ENCODE measurements around the gene SLC38A3.
"Not testable (repeated sequence)": the region's sequence is repeated elsewhere in the genome, so short reads cannot be mapped to it uniquely, and the experiment has no call there.

The SLC38A3 gene

DNA sequence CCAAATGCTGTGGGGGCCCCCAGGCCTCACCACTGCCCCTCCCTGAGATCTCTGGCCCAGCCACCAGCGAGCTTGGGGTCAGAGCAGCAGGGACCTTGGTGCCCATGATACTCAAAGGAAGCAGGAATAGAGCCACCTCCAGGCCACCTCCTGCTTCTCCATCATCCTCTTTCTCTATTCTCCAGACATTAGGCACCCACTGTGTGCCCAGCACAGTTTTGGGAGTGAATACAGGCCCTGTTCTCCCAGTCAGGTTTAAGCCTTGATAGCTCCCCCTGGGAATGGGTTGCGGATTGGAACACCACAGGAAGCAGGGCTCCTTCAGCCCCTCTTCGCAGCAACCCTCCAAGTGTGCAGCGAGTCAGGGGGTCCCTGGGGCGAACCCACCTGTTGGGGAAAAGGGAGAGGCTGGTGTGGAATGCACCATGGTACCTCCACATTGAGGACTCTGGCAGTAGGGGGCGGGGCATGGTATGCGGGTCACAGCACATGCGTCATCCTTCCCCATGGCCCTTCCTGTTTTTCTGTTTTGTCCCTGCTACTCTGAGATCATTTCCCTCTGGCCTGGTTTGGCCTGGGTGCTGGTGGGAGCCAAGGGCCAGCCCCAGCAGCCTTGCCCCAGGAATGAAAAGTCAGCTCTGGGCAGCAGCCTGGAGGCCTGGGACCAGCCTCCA lies 49.6 kb downstream of the SLC38A3 start:
- DNase-seq (ENCODE audit: low read depth): no peak

DNA sequence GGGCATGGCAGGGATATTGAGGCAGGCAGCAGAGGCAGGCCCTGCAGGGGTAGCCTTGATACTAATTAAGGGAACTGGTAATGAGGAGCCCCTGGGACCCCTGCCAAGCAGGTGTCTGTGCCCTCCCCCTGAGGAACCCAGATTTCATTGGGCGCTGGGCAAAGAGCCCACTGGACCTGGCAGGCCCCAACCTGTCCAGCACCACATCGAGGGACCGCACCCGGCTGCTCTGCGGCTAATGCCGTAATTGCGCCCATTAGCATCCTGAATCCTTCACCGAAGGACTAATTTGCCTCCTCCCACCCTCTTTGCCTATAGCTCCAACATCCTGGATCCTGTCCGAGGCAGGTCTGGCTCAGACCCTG lies 50.2 kb downstream of the SLC38A3 start:
- no peak for DNase-seq (ENCODE audit: low read depth)

DNA sequence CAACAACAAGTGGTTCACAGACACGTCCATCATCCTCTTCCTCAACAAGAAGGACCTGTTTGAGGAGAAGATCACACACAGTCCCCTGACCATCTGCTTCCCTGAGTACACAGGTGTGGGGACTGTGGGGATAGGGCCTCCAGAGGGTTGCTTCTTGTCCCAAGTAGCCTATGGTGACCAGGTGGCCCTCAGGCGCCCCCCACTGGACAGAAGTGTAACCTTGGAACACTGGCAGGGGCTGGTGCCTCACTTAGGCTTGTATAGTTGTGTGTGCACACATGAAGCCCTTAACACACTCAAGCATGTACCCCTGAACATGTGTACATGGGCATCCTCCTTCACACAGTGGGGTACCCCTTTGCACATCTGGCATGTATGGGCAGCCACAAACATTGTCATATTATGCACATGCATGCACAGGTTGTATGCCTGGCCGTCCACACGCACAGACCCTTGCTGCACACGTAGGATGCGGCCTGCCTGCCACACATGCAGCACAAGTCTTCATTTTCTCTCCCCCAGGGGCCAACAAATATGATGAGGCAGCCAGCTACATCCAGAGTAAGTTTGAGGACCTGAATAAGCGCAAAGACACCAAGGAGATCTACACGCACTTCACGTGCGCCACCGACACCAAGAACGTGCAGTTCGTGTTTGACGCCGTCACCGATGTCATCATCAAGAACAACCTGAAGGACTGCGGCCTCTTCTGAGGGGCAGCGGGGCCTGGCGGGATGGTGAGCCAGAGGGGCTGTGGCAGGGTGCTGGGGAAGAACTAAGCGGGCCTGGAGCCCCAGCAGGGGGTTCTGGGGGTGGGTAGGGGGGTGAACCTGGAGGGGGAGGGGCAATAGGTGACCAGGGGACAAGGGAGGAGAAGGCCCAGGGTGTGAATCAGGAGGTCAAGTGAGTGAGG lies 52.2 kb downstream of the SLC38A3 start:
- DNase-seq (ENCODE audit: low read depth): no peak

DNA sequence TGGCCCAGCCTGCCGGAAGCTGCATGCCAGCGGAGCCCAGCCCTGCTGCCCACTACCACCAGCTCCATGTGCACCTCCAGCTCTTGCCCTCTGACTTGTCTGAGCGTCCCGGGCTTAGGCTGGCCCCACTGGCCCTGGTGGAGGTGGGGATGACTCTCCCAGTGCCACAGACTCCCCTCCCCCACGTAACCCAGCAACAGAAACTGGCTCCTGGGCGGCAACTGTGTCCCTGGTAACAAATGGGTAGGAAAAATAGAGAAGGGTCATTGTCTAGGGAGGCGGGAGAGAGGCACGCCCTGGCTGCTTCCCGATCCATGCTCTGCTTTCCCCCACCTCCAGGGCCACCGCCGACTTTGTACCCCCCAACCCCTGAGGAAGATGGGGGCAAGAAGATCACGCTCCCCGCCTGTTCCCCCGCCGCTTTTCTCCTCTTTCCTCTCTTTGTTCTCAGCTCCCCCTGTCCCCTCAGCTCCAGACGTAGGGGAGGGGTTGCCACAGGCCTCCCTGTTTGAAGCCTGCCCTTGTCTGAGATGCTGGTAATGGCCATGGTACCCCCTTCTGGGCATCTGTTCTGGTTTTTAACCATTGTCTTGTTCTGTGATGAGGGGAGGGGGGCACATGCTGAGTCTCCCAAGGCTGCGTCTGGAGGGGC lies 53.1 kb downstream of the SLC38A3 start:
- DNase-seq (ENCODE audit: low read depth): no peak

DNA sequence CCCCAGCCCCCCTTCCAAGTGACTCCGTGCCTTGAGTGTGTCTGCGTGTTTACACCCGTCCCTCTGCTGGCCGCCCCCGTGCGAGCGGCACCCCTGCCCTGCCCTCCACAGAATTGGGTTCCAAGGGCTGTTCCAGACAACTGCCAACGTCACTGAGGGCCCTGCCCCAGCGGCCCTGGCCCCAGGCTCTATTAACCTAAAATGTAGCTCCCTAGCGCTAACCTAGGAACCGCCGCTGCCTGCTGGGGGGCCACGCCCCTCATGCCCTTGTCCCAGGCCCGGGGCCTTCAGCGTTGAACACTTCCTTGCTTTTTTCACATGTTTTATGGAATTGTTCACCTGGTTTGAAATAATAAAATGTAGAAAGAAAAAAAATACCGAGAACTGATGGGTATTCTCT lies 53.9 kb downstream of the SLC38A3 start:
- DNase-seq (ENCODE audit: low read depth): no peak

DNA sequence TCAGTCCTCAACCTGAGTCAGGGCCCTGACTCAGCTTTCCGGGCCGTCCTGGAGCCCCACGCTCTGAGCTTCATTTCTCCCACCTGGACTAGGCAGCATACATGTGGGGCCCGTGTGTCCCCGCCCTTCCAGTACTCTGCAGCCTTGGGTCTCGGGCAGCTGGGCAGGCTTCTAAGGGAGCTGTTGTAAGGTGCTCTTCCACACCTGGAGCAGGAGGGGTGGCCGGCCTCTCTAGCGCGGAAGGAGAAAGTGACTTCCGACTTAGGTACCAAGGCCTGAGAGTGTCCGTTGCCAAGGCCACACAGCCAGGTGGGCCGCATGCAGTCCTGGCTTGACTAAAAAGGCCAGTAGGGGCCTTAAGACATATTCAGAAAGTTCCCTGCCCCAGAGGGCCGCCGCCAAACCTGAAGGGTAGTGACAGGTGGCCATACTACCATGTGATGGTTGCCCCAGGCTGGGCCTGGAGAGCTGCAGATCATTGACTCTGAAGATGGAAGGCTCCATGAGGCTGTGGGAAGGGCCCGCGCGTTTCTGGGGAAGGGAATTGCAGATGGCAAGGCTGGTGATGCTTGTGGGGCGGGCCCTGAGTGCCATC lies 54.5 kb downstream of the SLC38A3 start:
- DNase-seq (ENCODE audit: low read depth): no peak

DNA sequence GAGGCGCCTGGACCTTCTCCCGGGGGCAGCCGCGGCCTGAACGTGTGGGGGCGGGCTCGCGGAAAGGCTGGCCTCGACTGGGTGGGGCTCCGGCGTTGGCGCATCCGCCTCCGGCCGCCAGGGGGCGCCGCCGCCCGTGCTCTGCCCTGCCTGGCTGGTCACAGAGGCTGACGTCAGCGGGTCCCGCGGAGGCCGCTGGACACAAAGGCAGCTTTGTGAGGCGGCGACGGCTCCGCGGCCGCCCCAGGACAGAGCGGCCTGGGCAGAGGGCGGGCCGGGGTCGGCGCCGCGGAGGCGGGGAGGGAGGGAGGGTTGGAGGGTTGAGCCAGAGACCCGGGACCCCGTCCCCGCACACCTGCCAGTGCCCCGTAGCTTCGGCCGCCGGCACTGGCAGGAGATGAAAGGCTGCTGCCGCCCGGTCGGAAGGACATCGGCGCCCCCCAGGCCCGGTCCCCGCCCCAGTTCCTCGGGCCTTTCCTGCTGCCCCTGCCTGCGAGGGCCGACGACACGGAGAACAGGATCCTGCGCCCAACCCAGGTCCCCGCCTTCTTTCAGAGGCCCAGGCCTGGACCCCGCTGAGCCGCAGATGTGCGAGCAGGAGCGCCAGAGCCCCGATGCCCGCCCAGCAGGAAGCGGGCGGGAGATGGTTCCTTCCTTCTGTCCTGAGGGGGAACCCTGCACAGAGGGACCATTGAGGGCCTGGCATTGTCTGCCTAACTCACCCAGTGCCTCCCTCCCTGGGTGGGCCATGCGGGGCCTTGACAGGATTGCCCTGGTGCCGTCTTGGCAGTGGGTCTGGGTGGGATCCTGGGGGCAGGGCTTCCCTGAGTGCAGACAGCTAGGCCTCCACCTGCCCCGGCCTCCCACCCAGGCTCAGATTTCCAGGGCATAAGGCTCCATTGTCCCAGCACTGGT lies 55.2 kb downstream of the SLC38A3 start:
- no peak for DNase-seq (ENCODE audit: low read depth)

DNA sequence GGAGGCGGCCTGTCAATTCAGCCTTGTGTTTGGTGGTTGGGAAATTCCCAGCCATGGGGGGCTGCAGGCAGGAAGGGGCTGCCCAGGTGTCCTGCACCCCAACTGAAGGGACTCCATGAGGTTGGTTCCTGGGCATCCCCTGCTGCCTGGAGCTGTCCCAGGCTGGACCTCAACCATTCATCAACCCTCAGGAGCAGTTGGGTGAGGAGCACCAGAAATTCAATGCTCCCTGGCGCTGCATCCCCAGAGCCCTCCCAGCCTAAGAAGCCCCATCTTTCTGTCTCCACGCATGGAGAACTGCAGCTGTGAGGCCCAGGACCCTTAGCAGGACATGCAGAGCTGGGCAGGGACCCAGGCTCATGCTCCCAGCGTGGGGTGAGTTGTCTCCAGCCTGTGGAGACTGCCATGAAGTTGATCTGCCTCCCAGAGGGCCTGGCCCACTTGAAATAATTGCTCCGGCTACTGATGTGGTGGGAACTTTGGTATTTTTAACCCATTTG lies 55.9 kb downstream of the SLC38A3 start:
- no peak for DNase-seq (ENCODE audit: low read depth)

DNA sequence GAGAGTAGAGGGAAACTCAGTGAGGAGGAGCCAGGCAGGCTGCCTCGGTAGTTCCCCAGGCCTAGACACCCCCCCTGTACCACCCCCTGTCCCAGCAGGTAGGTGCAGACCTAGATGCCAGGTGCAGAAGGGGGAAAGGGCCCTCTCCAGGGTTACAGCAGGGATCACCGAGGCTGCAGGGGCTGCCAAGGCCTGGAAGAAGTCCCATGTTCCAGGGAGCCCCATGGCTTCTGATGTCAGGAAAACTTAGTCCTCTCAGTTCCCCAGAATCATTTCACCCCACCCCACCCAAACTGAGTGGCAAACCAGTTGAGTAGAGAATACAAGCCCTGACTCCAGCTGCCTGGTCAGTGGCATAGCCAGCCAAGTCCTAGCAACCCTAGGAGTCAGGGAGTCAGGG lies 56.4 kb downstream of the SLC38A3 start:
- no peak for DNase-seq (ENCODE audit: low read depth)

DNA sequence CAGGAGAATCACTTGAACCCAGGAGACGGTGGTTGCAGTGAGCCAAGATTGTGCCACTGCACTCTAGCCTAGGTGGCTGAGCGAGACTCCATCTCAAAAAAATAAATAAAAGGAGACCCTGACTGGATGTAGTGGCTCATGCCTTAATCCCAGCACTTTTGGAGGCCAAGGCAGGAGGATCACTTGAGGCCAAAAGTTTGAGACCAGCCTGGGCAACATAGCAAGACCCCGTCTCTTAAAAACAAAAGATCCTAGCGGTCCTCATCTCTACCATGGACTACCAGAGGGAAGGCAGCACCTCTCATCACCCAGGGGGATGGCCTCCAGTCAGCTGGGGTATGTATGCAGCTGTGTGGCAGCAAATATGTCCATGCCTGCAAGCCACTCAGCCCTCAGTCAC lies 57.1 kb downstream of the SLC38A3 start:
- not testable (repeated sequence) for DNase-seq (ENCODE audit: low read depth)

DNA sequence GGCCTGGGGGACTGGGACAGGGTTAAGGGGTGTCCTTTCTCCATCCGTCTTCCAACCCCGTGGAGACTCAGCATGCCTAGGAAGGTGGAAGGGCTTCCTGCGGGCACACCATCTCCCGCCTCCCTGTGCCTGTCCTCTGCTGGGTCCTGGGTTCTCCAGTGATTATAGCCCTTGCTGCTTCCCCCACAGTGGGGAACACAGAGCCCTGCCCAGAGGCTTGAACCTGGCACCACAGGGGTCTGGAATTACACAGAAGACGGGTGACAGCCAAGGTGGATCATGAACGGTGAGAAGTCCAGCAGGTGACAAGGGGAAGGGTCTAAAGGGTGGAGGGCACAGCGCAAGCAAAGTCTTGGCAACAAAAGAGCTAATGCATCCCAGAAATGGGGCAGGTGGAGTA lies 57.7 kb downstream of the SLC38A3 start:
- no peak for DNase-seq (ENCODE audit: low read depth)

DNA sequence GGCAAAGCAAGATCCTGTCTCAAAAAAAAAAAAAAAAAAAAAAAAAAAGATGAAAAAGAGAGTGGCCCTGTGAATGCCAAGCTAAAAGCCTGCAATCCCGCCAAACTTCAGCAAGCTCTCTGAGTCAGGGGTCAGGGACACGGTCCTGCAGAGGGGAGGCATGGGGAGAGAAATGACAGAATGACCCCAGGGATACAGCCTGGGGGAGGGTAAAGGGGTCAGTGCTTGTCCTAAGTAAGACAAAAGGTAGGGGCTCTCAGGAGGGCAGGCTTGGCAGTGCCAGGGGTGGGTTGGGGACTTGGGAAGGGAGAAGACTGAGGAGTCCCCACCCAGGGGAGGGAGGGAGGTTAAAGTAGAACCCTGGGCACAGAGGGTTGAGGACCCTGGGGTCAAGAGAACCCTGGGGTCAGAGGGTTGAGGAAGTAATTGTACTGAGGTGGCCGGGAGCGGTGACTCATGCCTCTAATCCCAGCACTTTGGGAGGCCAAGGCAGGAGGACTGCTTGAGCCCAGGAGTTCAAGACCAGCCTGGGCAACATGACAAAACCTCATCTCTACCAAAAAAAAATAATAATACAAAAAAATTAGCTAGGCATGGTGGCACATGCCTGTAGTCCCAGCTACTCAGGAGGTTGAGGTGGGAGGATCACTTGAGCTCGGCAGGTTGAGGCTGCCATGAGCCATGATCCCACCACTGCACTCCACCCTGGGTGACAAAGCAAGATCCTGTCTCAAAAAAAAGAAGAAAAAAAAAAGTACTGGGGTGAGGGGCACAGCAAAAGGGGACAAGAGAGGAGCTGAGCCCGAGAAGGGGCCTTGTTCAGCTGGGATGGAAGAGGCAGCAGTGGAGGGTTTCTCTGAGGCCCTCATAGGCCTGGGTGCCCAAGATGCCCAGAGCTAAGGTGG lies 58.7 kb downstream of the SLC38A3 start:
- DNase-seq (ENCODE audit: low read depth): no peak

DNA sequence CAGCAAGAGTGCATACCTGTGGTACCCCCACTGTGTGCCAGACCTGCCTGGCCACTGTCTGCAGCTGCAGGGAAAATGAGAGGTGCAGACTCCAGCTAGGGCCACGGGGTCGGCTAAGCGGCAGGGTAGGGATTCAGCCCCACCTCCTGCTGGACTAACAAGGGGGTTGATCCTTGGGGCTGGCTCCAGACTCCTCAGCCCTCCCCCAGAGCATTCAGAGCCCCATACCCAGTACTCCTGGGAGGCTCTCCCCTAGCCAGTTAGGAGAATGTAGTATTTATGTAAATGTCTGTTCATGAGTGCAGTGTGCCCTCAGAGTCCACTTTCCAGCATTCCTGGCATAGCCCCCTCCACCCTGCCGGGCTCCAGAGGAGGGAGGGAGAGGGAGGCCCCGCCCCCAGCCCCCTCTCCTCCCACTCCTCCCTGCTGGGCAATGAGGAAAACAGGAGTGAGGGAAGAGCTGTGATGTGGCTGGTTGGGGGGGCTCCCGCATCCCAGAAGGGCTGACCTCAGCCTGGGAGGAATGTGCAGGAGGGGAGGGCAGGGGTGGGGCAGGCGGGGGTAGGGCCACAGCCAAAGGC lies 59.4 kb downstream of the SLC38A3 start:
- peak; percentile 80 for DNase-seq (ENCODE audit: low read depth)

DNA sequence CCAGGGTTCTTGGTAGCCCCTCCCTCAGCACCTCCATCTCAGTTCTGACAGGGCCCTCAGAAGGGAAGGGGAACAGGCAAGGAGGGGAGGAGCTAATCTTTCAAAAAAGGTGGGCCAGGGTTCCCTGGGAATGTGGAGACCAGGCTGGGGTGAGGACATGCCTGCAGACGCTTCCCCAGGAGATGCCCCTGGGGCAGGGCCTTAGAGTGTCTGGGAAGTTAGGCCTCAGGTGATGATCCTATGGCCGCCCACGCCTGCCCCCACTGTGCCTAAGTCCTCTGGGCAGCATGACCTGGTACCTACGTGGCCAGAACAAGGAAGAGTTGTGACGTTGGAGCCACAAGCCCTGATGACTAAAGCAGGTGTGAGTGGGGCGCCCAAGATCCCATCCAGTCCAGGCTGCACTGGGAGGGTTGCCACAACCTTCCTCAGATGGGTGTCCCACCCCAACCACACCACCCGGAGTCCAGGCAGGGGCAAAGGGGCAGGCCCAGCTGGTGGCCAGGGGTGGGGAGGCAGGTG lies 60.0 kb downstream of the SLC38A3 start:
- no peak for DNase-seq (ENCODE audit: low read depth)

DNA sequence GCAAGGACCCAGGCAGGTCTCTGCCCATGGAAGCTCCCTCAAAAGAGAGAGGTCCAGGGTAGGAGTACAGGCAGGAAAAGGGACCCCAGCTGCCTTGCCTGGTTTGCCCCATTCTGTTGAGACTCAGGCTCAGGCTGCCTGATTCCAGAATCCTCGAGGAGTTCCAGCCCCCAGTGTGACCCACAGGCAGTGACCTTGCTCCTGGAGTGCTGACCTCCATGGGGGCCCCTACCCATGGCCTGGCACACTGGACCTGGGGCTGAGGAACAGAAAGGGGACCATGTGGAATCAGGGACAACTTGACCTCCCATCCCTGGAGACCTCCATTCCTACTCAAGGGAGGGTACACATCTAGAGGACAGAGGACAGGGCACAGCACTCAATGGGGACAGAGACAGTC lies 60.5 kb downstream of the SLC38A3 start:
- DNase-seq (ENCODE audit: low read depth): no peak

DNA sequence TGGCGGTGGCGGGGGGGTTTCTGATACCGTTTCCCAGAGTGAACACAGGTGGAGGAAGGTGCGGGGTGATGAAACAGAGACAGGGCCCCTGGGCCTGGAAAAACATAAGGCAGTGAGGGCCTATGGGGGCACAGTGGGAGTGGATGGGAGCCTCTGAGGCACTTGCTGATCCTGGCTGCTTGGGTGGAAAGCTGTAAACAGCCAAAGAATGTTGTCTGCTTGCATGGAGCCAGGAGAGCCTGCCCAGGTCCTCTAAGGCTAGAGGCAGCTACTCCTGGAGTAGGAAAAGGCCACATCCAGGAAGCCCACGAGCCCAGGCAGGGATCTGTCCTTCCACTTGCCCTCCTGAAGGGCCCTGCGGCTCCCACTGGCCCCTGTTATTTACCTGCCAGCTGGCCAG lies 60.9 kb downstream of the SLC38A3 start:
- DNase-seq (ENCODE audit: low read depth): no peak

DNA sequence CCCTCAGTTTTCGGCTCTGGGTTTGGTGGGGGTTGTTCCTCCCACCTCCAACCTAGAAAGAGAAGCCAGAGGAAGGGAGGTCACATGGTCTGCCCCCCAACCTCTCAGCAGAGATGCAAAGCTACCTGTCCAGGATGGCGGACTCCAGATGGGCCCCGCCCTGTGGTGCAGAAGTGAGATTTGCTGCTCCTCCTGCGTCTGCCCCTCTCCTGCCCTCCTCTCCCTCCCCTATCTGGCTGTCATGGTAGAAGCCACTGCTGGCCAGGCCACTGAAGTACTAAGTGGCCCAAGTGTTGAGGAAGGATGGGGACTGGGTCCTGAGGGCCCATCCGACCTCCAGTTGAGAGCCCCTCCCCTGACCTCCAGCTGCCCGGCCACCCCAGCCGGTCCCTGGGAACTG lies 61.8 kb downstream of the SLC38A3 start:
- no peak for DNase-seq (ENCODE audit: low read depth)

DNA sequence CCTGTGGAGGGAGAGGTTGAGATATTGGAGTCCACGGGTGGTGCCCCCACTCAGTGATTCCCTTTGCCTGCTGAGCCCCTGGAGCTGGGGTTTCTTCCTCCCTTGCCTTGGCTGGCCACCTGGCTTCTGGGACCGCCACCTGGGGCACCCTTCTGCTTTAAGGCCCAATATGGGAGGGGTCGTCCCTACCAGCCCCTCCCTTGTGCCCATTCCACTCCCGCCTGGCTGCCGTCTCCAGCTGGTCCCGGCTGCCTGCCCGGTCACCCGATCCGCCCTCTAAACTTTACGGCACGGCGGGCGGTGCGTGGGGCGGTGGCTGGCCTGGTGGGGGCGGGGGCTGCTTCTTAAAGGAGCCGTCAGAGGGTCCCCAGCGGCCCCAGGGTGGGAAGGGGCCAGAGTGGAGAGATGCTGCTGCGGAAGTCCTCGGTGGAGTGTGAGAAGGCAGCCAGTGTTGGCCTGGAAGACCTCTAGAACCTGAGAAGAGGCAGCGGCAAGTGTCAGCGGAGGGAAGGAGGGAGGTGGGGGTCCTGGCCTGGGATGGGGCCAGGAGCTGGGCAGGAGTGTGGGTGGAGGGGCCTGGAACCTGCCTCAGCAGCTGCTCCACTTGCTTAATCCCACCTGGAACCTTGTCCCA lies 62.3 kb downstream of the SLC38A3 start:
- DNase-seq (ENCODE audit: low read depth): no peak

DNA sequence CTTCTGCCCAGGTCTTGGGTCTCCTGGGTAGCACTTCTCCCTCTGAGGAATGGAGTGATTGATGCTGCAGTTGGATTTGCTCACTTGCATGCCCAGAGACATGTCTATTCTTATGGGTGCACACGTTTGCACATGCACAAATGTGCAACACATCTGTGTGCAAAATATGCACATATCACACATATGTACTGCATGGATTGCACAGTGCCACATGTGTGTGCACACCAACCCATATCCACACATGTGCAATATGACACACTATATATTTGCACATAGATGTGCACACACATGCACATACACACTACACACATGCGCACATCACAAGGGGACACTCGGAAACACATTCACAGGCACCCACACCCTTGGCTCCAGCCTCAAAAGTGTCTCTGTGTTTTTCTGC lies 63.2 kb downstream of the SLC38A3 start:
- DNase-seq (ENCODE audit: low read depth): no peak
